ENCODE data around the gene SLC25A45. TPM values are rescaled to one million over a fixed set of nuclear protein-coding genes. Genes with fewer than 3 reads are reported as not detected.
"Not testable (repeated sequence)": the region's sequence is repeated elsewhere in the genome, so short reads cannot be mapped to it uniquely, and the experiment has no call there.

SLC25A45 gene
- polyA plus RNA-seq, 3 donors: 7.2 to 18.5 (median 8.2) TPM

DNA sequence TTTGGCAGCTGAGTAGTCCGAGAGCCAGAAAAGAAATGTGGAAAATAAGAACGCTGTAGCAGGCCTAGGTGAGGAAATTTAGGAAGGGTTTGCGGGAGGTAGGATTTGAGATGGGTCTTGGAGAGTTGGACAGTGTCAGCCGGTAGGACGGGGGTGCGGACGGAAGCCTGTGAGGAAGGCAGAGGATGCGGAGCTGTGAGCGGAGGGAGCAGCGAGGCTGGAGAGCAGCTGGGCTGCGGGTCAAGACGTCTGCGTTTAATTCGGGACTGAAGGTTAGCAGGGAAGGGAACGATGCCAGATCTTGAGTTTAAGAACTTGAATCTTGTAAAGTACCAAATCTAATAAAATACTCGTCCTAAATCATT lies 28.6 kb downstream of the SLC25A45 start:
- WGBS, 3 donors: 14 to 30% (median 28%) methylated on average over 16 of the region's 16 CpGs
- H3K27ac ChIP-seq (ENCODE audit: low read depth, low read length): no peak overlapping the region

- WGBS, 3 donors: 86 to 91% (median 90%) methylated on average over 7 of the region's 7 CpGs
- H3K27ac ChIP-seq (ENCODE audit: low read depth, low read length): no peak overlapping the region
Observed at GRCh38 chr11:65353376-65353775, 29.1 kb downstream of the SLC25A45 start.

- WGBS, 3 donors: 73 to 79% (median 75%) methylated on average over 3 of the region's 3 CpGs
- no peak overlapping the region for H3K27ac ChIP-seq (ENCODE audit: low read depth, low read length)
Observed at GRCh38 chr11:65352783-65353182, 29.7 kb downstream of the SLC25A45 start.

GRCh38 chr11:65351511-65351910 lies 30.9 kb downstream of the SLC25A45 start:
- H3K27ac ChIP-seq (ENCODE audit: low read depth, low read length): no peak overlapping the region
- 76 to 90% (median 87%) methylated on average over 2 of the region's 2 CpGs for WGBS, 3 donors

DNA sequence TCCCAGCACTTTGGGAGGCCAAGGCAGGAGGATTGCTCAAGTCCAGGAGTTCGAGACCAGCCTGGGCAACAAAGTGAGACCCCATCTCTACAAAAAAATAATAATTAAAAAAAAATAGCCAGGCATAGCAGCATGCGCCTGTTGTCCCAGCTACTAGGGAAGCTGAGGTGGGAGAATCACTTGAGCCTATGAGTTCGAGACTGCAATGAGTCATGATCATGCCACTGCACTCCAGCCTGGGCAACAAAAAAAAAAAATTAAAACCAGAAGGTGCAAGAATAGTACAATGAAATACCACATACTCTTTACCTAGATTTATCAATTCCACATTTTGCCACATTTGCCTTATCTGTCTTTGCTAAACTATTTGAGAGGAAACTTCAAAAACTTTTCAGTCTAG lies 40.6 kb downstream of the SLC25A45 start:
- no peak overlapping the region for H3K27ac ChIP-seq (ENCODE audit: low read depth, low read length)
- 94 to 100% (median 96%) methylated on average over 3 of the region's 3 CpGs for WGBS, 3 donors

- WGBS, 3 donors: 90 to 94% (median 91%) methylated on average over 11 of the region's 11 CpGs
- H3K27ac ChIP-seq (ENCODE audit: low read depth, low read length): no peak overlapping the region
Observed at GRCh38 chr11:65340226-65340625, 42.2 kb downstream of the SLC25A45 start.

DNA sequence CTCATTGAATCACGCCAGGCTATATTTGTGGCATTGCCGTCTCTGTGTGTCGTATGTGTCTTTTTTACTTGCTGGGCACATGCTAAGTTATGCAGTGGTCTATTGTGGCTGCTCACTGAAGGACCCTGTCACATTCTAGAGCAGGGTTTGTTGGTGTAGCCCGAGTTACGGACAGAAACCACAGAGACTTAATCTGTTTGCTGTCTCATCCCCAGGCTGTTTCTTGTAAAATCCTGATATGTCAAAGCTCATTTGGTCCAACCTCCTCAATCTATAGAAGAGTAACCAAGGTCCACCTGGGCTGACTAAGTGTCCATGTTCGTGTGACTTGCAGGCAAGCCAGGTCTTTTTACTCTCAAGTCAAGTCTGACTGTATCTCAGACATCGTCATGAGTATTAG lies 43.8 kb downstream of the SLC25A45 start:
- H3K27ac ChIP-seq (ENCODE audit: low read depth, low read length): no peak overlapping the region
- WGBS, 3 donors: 73 to 88% (median 85%) methylated on average over 7 of the region's 7 CpGs

- H3K27ac ChIP-seq (ENCODE audit: low read depth, low read length): no peak overlapping the region
- WGBS, 3 donors: 17 to 24% (median 22%) methylated on average over 5 of the region's 5 CpGs
Observed at GRCh38 chr11:65334696-65335295, 47.6 kb downstream of the SLC25A45 start.

- WGBS, 3 donors: 92 to 94% (median 94%) methylated on average over 9 of the region's 9 CpGs
- not testable (repeated sequence) for H3K27ac ChIP-seq (ENCODE audit: low read depth, low read length)
Observed at GRCh38 chr11:65332591-65332990, 49.9 kb downstream of the SLC25A45 start.

DNA sequence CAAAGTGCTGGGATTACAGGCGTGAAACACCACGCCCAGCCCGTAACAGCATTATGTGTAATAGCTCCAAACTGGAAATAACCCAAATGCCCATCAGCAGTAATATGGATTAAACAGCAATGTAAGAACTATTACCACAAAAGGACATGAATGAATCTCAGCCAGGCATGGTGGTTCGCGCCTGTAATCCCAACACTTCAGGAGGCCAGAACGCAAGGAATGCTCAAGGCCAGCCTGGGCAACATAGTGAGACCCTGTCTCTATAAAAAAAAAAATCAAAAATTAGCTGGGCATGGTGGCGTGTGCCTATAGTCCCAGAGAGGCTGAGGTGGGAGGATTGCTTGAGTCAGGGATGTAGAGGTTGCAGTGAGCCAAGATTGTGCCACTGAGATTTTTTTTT lies 51.9 kb downstream of the SLC25A45 start:
- WGBS, 3 donors: 75 to 81% (median 77%) methylated on average over 7 of the region's 7 CpGs
- H3K27ac ChIP-seq (ENCODE audit: low read depth, low read length): no peak overlapping the region

DNA sequence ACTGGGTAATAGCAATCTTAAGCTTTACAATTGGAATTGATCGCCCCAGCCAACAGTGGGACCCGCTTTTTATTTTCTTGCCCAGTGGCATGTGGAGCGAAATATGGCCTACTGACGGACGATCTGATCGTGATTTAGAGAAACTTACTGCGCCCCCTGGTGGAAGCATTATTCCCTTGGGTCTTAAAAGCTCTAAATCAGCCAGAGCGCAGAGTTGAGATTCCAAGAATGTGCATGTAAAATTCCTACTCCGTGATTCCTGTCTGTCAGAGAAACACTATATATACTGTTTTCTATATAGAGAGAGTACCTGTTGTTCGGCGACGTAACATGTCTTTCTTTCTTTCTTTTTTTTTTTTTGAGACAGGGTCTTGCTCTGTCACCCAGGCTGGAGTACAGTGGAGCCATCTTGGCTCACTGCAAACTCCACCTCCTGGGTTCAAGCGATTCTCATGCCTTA lies 52.5 kb downstream of the SLC25A45 start:
- no peak overlapping the region for H3K27ac ChIP-seq (ENCODE audit: low read depth, low read length)
- WGBS, 3 donors: 5 to 7% (median 6%) methylated on average over 13 of the region's 13 CpGs

DNA sequence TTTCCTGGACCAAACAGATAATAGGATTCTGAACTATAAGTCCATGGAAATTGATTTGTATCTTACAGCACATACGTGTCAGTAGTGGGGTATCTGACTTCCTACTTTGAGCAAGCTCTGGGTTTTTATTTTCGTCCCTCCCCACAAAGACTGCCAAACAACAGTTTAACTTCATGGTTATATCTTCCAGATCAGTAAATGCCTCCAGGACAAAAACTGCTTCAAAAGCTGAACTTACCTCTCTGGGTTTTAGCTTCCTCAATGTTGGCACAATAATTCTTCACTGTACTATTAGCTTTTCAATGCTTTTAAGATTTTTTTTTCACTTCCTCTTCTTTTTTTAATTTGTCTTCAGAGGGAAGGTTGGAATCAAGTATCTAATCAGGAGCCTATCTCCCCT lies 53.0 kb downstream of the SLC25A45 start:
- H3K27ac ChIP-seq (ENCODE audit: low read depth, low read length): no peak overlapping the region
- 22 to 44% (median 40%) methylated on average over 2 of the region's 2 CpGs for WGBS, 3 donors

GRCh38 chr11:65327021-65327420 lies 55.4 kb downstream of the SLC25A45 start:
- H3K27ac ChIP-seq (ENCODE audit: low read depth, low read length): no peak overlapping the region
- 83 to 90% (median 85%) methylated on average over 8 of the region's 8 CpGs for WGBS, 3 donors

DNA sequence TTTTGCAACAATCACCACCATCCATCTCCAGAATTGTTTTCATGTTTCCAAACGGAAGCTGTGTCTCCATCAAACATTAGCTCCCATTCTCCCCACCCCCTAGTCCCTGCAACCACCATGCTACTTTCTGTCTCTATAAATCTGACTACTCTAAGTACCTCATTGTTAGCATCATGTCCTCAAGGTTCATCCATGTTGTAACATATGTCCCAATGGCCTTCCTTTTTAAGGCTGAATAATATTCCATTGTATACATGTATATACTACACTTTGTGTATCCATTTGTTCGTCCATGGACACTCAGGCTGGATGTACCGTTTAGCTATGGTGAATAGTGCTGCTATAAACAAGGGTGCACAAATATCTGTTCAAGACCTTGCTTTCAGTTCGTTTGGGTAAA lies 57.0 kb downstream of the SLC25A45 start:
- H3K27ac ChIP-seq (ENCODE audit: low read depth, low read length): no peak overlapping the region
- WGBS, 3 donors: 77 to 87% (median 86%) methylated on average over 4 of the region's 4 CpGs

Other genes starting within 250 kb of the SLC25A45 start
- 10 to 100 TPM; 17.0 to 43.7 (median 31.3) TPM for gene SYVN1, start 248.1 kb downstream of the SLC25A45 start, polyA plus RNA-seq
- gene SPDYC, start 212.4 kb downstream of the SLC25A45 start, polyA plus RNA-seq: not detected
- gene CAPN1, start 200.7 kb downstream of the SLC25A45 start, polyA plus RNA-seq: 10 to 100 TPM; 54.6 to 82.1 (median 75.0) TPM
- gene POLA2, start 120.7 kb downstream of the SLC25A45 start, polyA plus RNA-seq: 1 to 10 TPM; 2.3 to 5.4 (median 3.0) TPM
- 10 to 100 TPM in 2 of 3 donors, 1 to 10 TPM in 1; 5.4 to 82.5 (median 50.2) TPM for gene CDC42EP2, start 67.8 kb downstream of the SLC25A45 start, polyA plus RNA-seq
- 10 to 100 TPM; 15.7 to 25.3 (median 20.2) TPM for gene DPF2, start 48.8 kb downstream of the SLC25A45 start, polyA plus RNA-seq
- under 1 TPM; 0.04 to 0.45 (median 0.08) TPM for gene TIGD3, start 27.9 kb downstream of the SLC25A45 start, polyA plus RNA-seq
- gene FRMD8, start 4.0 kb upstream of the SLC25A45 start, polyA plus RNA-seq: 10 to 100 TPM; 16.5 to 30.6 (median 17.3) TPM
- gene NEAT1, start 40.2 kb upstream of the SLC25A45 start, polyA plus RNA-seq: 1,000 to 10,000 TPM in 1 of 3 donors, 100 to 1,000 TPM in 2; 598 to 1,041 (median 691) TPM
- 1,000 to 10,000 TPM in 1 of 3 donors, 100 to 1,000 TPM in 1, 10 to 100 TPM in 1; 88.8 to 1,293 (median 187) TPM for gene MALAT1, start 116.4 kb upstream of the SLC25A45 start, polyA plus RNA-seq
- 10 to 100 TPM; 55.1 to 77.2 (median 63.0) TPM for gene SCYL1, start 142.4 kb upstream of the SLC25A45 start, polyA plus RNA-seq
- 10 to 100 TPM; 44.3 to 69.5 (median 55.4) TPM for gene LTBP3, start 175.7 kb upstream of the SLC25A45 start, polyA plus RNA-seq
- gene ZNRD2, start 187.8 kb upstream of the SLC25A45 start, polyA plus RNA-seq: 10 to 100 TPM; 50.0 to 72.9 (median 58.8) TPM
- gene FAM89B, start 189.9 kb upstream of the SLC25A45 start, polyA plus RNA-seq: 10 to 100 TPM; 52.2 to 74.9 (median 66.3) TPM
- gene EHBP1L1, start 193.4 kb upstream of the SLC25A45 start, polyA plus RNA-seq: 10 to 100 TPM in 2 of 3 donors, 1 to 10 TPM in 1; 9.7 to 70.4 (median 48.5) TPM
- gene KCNK7, start 213.2 kb upstream of the SLC25A45 start, polyA plus RNA-seq: 1 to 10 TPM in 2 of 3 donors, under 1 TPM in 1; 0.20 to 4.4 (median 3.2) TPM
- 10 to 100 TPM; 21.4 to 85.5 (median 66.0) TPM for gene MAP3K11, start 231.6 kb upstream of the SLC25A45 start, polyA plus RNA-seq
- 10 to 100 TPM; 11.1 to 16.8 (median 13.3) TPM for gene PCNX3, start 233.1 kb upstream of the SLC25A45 start, polyA plus RNA-seq

All from adipose tissue (tissue), 3 donors.